ENCODE measurements around the gene MCF2L. TPM values are rescaled to one million over a fixed set of nuclear protein-coding genes. Genes with fewer than 3 reads are reported as not detected.

Gene MCF2L
- total RNA-seq, 4 donors from 2014 or later = 18.3 to 52.6 (median 29.9) TPM

DNA sequence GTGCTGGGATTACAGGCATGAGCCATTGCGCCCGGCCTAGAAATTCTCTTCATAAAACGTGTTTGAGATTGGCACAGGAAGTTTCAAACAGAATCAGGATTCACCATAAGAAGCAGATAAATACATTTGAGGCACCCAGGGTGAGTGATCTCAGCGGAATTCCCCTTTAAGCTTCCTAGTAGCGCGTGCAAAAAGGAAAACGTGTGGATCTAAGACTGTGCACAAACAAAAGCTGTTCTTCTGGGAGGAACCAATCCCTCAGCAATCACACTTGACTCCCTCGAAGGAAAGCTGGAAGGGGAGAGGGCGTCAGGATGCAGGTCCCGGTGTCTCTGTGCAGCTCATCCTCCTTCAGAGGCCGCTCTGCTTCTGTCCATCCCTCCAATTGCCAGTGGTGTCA lies 15.5 kb downstream of the MCF2L start:
- no peaks in the 10 kb centered on the region for H3K36me3 ChIP-seq
- no peaks in the 10 kb centered on the region for H3K9me3 ChIP-seq
- no peaks in the 10 kb centered on the region for H3K4me1 ChIP-seq
- no peak for ATAC-seq
- 70 to 83% methylated on average over 10 of the region's 11 CpGs for WGBS, 2 donors (ENCODE audit: low coverage in 1 of 2)
- H3K27ac ChIP-seq = peak overlapping the region in 1 of 4 donors; percentile 29
- TF ChIP-seq POLR2A (IDR thresholded peaks at IDR 0.05) (no peak), EP300 (IDR thresholded peaks at IDR 0.05) (no peak), POLR2AphosphoS5 (IDR thresholded peaks at IDR 0.05) (no peak)
- TF ChIP-seq, protein P1, sequence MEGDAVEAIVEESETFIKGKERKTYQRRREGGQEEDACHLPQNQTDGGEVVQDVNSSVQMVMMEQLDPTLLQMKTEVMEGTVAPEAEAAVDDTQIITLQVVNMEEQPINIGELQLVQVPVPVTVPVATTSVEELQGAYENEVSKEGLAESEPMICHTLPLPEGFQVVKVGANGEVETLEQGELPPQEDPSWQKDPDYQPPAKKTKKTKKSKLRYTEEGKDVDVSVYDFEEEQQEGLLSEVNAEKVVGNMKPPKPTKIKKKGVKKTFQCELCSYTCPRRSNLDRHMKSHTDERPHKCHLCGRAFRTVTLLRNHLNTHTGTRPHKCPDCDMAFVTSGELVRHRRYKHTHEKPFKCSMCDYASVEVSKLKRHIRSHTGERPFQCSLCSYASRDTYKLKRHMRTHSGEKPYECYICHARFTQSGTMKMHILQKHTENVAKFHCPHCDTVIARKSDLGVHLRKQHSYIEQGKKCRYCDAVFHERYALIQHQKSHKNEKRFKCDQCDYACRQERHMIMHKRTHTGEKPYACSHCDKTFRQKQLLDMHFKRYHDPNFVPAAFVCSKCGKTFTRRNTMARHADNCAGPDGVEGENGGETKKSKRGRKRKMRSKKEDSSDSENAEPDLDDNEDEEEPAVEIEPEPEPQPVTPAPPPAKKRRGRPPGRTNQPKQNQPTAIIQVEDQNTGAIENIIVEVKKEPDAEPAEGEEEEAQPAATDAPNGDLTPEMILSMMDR (IDR thresholded peaks at IDR 0.05) = no peak
- no peak overlapping the region for H3K4me3 ChIP-seq
- peaks cover 35% of the 10 kb centered on the region for H3K27me3 ChIP-seq

DNA sequence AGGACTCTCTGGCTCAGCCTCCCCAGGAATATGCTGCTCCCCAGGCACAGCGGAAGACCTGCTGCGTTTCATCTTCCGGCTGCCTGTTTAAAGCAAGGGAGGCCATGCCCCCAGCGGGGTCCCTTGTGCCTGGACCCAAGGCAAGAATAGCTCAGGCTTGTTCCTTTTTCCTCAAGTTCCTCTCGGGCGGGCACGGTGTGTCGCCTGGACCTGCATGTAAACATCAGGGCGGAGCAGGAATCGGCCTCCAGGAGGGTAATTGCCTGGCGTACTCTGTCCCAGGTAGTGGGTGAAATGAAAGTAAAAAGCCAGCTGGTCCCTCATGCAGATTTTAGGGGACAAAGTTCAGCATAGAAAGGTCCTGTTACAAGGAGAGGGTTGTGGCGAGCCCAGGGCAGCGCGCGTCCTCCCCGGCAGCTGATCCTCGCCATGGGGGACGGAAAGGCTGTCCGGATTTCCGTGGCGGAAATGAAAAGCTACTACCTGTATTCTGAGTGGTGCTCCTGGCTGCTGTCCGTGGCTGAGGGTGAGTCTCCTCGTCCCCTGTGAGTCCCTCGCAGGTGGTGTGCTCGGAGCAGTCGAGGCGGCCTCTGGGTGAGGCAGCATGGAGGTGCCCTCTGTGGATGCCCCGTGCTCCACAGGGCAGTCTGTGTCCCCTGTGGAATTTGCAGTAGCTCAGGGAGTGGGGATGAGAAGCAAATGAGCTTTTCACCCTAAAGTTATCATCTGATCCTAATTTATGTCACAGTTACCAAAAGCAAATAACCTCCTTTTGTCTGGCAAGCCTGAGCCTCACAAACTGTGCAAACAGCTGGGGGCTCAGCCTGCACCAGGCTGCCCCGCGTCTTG lies 16.2 kb downstream of the MCF2L start:
- ATAC-seq = no peak
- no peaks in the 10 kb centered on the region for H3K36me3 ChIP-seq
- H3K27me3 ChIP-seq = peaks cover 29% of the 10 kb centered on the region
- H3K9me3 ChIP-seq = no peaks in the 10 kb centered on the region
- TF ChIP-seq POLR2AphosphoS5 (IDR thresholded peaks at IDR 0.05) (no peak), EP300 (IDR thresholded peaks at IDR 0.05) (no peak), POLR2A (IDR thresholded peaks at IDR 0.05) (no peak)
- TF ChIP-seq, protein P1 (IDR thresholded peaks at IDR 0.05) = no peak
- H3K4me1 ChIP-seq = no peaks in the 10 kb centered on the region
- WGBS, 2 donors (ENCODE audit: low coverage in 1 of 2) = 80 to 89% methylated on average over 2 to 5 of the region's 30 CpGs
- no peak overlapping the region for H3K4me3 ChIP-seq
- peak overlapping the region in 1 of 4 donors; percentile 29 for H3K27ac ChIP-seq

DNA sequence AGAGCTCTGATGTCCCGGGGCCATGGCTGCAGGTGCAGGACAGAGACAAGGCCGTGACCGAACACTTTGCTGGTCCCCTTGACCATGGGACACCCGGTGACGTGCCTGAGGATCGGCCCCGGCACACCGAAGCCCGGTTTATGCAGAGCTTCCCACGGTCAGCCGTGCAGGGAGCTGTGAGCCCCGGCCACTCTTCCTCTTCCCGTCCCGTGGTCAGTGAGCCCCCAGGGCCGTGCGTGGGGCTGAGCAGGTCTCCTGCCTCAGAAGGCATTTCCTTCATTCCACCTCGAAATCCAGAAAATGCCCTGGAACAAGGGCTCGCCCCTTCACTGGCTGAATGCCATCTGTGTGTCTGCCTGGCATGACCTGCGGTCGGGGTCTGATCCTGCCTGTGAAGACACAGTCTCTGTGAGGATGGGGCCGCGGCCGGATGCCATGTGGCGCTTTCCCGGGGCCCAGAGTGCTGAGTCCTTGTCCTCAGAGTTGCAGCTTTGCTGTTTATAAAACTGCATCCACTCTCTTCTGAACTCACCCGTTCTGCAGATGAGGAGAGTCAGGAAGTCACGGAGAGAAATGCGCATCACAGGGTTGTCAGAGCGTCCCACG lies 16.9 kb downstream of the MCF2L start:
- WGBS, 2 donors (ENCODE audit: low coverage in 1 of 2) = 82 to 89% methylated on average over 5 of the region's 30 CpGs
- ATAC-seq = no peak

DNA sequence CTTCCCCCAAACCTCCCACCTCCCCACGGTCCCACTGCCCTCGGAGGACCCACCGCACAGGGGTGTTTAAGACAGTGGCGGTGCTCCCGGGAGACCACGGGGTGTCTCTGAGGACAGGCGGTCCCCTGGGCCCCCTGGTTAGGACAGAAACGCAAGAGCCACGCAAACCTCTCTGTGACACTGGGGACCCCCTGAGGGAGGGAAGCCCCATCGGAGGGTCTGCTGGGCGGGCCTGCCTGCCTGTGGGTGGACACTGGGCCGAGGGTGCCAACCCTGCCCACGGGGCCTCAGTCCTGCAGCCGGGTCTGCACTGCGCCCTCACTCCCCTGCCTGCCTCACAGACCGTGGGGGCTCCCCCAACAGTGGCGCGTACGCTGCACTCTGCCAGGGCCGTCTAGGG lies 17.5 kb downstream of the MCF2L start:
- no peaks in the 10 kb centered on the region for H3K9me3 ChIP-seq
- ATAC-seq = no peak
- 60 to 79% methylated on average over 3 to 5 of the region's 20 CpGs for WGBS, 2 donors (ENCODE audit: low coverage in 1 of 2)
- H3K27ac ChIP-seq = no peak overlapping the region
- H3K36me3 ChIP-seq = no peaks in the 10 kb centered on the region
- peaks cover 17% of the 10 kb centered on the region for H3K27me3 ChIP-seq
- TF ChIP-seq POLR2AphosphoS5 (IDR thresholded peaks at IDR 0.05) (no peak), POLR2A (IDR thresholded peaks at IDR 0.05) (no peak)
- H3K4me1 ChIP-seq = no peaks in the 10 kb centered on the region
- no peak overlapping the region for H3K4me3 ChIP-seq

More for the DNA sequence above, 16.9 kb downstream of the MCF2L start:
- H3K27ac ChIP-seq = peak overlapping the region in 1 of 4 donors; percentile 29
- H3K4me1 ChIP-seq = no peaks in the 10 kb centered on the region
- H3K36me3 ChIP-seq = no peaks in the 10 kb centered on the region
- no peak overlapping the region for H3K4me3 ChIP-seq
- peaks cover 22% of the 10 kb centered on the region for H3K27me3 ChIP-seq
- TF ChIP-seq EP300 (IDR thresholded peaks at IDR 0.05) (no peak), POLR2AphosphoS5 (IDR thresholded peaks at IDR 0.05) (no peak), POLR2A (IDR thresholded peaks at IDR 0.05) (no peak)
- TF ChIP-seq, protein P1 (IDR thresholded peaks at IDR 0.05) = no peak
- H3K9me3 ChIP-seq = no peaks in the 10 kb centered on the region

DNA sequence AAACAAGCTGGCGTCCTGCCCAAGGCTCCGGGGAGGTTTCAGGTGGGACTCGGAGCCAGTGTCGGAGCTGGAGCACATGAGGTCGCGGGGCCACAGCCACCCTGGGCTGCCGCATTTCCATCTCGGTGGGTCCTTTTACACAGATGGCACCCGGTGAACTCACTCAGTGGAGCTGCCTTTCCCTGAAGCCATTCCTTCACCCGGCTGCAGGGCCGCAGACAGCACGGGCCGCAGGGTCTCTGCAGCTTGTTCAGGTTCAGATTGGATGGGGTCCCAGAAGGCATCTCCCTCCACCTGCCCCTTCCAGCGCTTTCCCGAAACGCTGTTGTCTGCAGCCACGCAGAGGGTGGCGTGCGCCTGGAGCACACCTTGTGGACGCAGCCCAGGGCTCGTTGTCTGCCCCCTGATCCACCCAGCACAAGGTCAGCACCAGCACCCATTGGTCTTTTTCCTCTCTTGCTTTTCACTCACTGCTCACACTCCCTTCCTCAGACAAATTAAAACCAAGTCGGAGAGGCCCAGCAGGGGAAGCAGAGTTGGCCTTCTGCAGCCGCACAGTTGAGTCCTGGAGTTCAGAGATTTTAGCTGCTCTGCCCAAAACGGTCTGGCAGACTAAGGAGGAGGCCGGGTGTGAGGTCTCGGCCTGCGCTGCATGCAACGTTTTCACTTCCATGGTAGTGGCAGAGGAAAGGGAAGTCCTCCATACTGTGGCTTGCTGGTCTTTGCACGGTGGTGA lies 18.1 kb downstream of the MCF2L start:
- no peak for ATAC-seq
- TF ChIP-seq POLR2AphosphoS5 (IDR thresholded peaks at IDR 0.05) (no peak), EP300 (IDR thresholded peaks at IDR 0.05) (no peak), POLR2A (IDR thresholded peaks at IDR 0.05) (no peak)
- TF ChIP-seq, protein P1 (IDR thresholded peaks at IDR 0.05) = no peak
- Histone ChIP-seq H3K4me3 (no peak overlapping the region), H3K27me3 (peaks cover 11% of the 10 kb centered on the region), H3K4me1 (no peaks in the 10 kb centered on the region), H3K36me3 (no peaks in the 10 kb centered on the region), H3K9me3 (no peaks in the 10 kb centered on the region), H3K27ac (no peak overlapping the region)
- WGBS, 2 donors (ENCODE audit: low coverage in 1 of 2) = 42% methylated on average over 12 of the region's 29 CpGs; no CpG with 5 or more reads in 1 of the 2 donors
